Immature natural killer cell (primary cell): ENCODE results near the gene MSMO1. TPM values are rescaled to one million over a fixed set of nuclear protein-coding genes. Genes with fewer than 3 reads are reported as not detected.
A peak's percentile ranks its signal among the peaks of the same experiment; 100 is the strongest.

ENCODE experiments used
- DNase-seq, 3 donors: peaks; one replicate each; pipeline ENCODE4 v3.0.0; 2022; ENCODE audit warnings: mixed read lengths in 1 of 3
- H3K27ac Mint-ChIP-seq, 6 donors: one replicate each; pipeline ENCODE4 v1.8.0; 2020; ENCODE audit warnings: mixed read lengths in 6 of 6, mild to moderate bottlenecking in 5 of 6, inconsistent platforms in 4 of 6, moderate library complexity in 3 of 6
- H3K27me3 Mint-ChIP-seq, 3 donors: one replicate each; pipeline ENCODE4 v1.8.0; 2020 to 2021; ENCODE audit warnings: low read depth in 3 of 3, mild to moderate bottlenecking in 3 of 3, mixed read lengths in 3 of 3, moderate library complexity in 3 of 3, inconsistent platforms in 1 of 3
- H3K36me3 Mint-ChIP-seq, 3 donors: one replicate each; pipeline ENCODE4 v1.8.0; 2020; ENCODE audit warnings: mixed read lengths in 3 of 3, inconsistent platforms in 2 of 3, mild to moderate bottlenecking in 2 of 3
- H3K4me1 Mint-ChIP-seq, 2 donors: one replicate each; pipeline ENCODE4 v1.8.0; 2020; ENCODE audit warnings: inconsistent platforms in 2 of 2, mild to moderate bottlenecking in 2 of 2, mixed read lengths in 2 of 2, moderate library complexity in 1 of 2
- H3K4me3 Mint-ChIP-seq, 5 donors: one replicate each; pipeline ENCODE4 v1.8.0; 2020; ENCODE audit warnings: mild to moderate bottlenecking in 5 of 5, mixed read lengths in 5 of 5, inconsistent platforms in 3 of 5, moderate library complexity in 3 of 5
- H3K9me3 Mint-ChIP-seq, 6 donors: one replicate each; pipeline ENCODE4 v1.8.0; 2020; ENCODE audit warnings: mild to moderate bottlenecking in 6 of 6, mixed read lengths in 6 of 6, inconsistent platforms in 4 of 6, moderate library complexity in 3 of 6
- polyA plus RNA-seq, 3 donors: library from polyadenylated mRNA; unstranded; fragments of 300-500 nt; fragmentation: Illumina TruSeq; gene quantifications; one replicate each; pipeline ENCODE4 v1.2.3, GENCODE V29; 2021

The MSMO1 gene
- polyA plus RNA-seq, 3 donors from 2014 or later: 22.2 to 23.8 (median 22.5) TPM

- H3K4me3 Mint-ChIP-seq: no peak overlapping the region
- no peaks in the 10 kb centered on the region for H3K4me1 Mint-ChIP-seq
- DNase-seq: no peak
- no peak overlapping the region for H3K27ac Mint-ChIP-seq
- H3K27me3 Mint-ChIP-seq: peaks cover under 1 to 18% (median 2%) of the 10 kb centered on the region in 3 donors
- no peaks in the 10 kb centered on the region for H3K36me3 Mint-ChIP-seq
- H3K9me3 Mint-ChIP-seq: no peaks in the 10 kb centered on the region
Measured at GRCh38 chr4:165355900-165356300, 28.4 kb downstream of the MSMO1 start.

DNA sequence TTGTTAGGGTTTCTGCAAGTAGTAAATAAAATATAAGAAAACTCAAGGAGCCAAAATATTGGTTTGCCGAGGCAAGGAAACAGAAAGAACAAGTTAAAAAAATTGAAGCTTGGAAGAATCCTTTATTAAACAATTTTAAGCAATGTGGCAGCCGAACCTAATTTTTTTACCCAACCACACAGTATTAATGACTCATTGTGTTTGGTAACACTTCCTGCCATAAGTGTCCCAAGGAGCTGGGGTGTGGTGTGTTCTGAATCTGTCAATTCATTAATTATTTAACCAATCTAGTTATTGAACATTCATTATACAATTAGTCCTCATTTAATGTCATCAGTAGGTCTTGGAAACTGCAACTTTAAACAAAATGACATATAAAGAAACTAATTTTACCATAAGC lies 32.0 kb downstream of the MSMO1 start:
- Mint-ChIP-seq H3K36me3 (no peaks in the 10 kb centered on the region), H3K27me3 (peaks cover 2 to 8% (median 6%) of the 10 kb centered on the region in 3 donors)

DNA sequence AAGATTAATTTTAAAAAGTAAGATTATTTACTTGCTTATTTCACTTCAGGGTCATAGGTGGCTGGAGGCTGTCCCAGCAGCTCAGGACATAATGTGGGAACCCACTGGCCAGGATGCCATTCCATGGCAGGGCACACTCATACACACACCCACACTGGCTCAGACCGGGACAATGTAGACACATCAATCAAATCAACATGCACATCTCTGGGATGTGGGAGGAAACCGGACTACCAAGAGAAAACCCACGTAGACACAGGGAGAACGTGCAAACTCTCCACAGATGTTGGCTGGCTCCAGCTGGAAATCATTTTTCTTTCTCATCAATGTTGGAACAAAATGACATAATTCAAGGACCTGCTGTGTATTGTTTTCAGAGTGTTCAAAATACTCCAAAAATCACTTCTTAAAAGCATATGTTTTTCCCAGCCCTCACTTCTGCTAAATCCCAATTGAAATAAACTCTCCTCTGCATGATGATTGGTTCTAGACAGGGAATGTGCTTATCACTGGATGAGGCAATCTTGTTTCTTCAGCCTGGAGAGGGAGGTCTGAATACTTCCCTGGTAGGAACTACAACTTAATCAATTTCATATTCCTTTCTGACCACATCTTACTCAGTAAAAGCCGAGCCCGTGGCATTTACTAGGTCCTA lies 32.7 kb downstream of the MSMO1 start:
- H3K9me3 Mint-ChIP-seq: no peaks in the 10 kb centered on the region
- no peak for DNase-seq
- H3K27me3 Mint-ChIP-seq: peaks cover 2 to 8% (median 6%) of the 10 kb centered on the region in 3 donors
- no peak overlapping the region for H3K27ac Mint-ChIP-seq
- H3K36me3 Mint-ChIP-seq: no peaks in the 10 kb centered on the region
- no peaks in the 10 kb centered on the region for H3K4me1 Mint-ChIP-seq
- H3K4me3 Mint-ChIP-seq: no peak overlapping the region

More for the DNA sequence above, 32.0 kb downstream of the MSMO1 start:
- no peak for DNase-seq
- H3K9me3 Mint-ChIP-seq: no peaks in the 10 kb centered on the region
- no peak overlapping the region for H3K4me3 Mint-ChIP-seq
- no peak overlapping the region for H3K27ac Mint-ChIP-seq
- no peaks in the 10 kb centered on the region for H3K4me1 Mint-ChIP-seq

- no peaks in the 10 kb centered on the region for H3K4me1 Mint-ChIP-seq
- H3K9me3 Mint-ChIP-seq: no peaks in the 10 kb centered on the region
- H3K36me3 Mint-ChIP-seq: no peaks in the 10 kb centered on the region
- H3K4me3 Mint-ChIP-seq: no peak overlapping the region
- no peak for DNase-seq
- H3K27ac Mint-ChIP-seq: no peak overlapping the region
- peaks cover 2 to 6% (median 5%) of the 10 kb centered on the region in 3 donors for H3K27me3 Mint-ChIP-seq
Measured at GRCh38 chr4:165360985-165361670, 33.7 kb downstream of the MSMO1 start.

DNA sequence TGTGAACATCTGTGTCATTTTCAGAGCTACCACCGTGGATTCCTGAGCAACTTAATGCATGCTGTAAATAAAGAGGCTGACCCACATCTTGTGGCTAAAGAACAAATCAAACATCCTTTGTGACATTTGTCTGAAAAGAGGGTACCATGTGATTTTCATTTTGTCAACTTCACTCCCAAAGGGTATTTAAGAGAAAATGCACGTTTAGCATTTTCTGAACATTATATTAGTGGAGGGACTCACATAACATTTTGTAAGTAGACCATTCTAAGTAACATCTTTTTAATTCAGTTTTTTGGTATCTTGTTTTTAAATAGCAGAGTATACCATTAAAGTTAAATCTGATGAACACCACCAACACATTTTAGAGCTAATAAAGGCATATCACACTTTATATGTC lies 34.3 kb downstream of the MSMO1 start:
- no peaks in the 10 kb centered on the region for H3K4me1 Mint-ChIP-seq
- DNase-seq: no peak
- H3K36me3 Mint-ChIP-seq: no peaks in the 10 kb centered on the region
- no peaks in the 10 kb centered on the region for H3K9me3 Mint-ChIP-seq
- H3K27ac Mint-ChIP-seq: no peak overlapping the region
- no peak overlapping the region for H3K4me3 Mint-ChIP-seq
- peaks cover 2 to 6% (median 4%) of the 10 kb centered on the region in 3 donors for H3K27me3 Mint-ChIP-seq

DNA sequence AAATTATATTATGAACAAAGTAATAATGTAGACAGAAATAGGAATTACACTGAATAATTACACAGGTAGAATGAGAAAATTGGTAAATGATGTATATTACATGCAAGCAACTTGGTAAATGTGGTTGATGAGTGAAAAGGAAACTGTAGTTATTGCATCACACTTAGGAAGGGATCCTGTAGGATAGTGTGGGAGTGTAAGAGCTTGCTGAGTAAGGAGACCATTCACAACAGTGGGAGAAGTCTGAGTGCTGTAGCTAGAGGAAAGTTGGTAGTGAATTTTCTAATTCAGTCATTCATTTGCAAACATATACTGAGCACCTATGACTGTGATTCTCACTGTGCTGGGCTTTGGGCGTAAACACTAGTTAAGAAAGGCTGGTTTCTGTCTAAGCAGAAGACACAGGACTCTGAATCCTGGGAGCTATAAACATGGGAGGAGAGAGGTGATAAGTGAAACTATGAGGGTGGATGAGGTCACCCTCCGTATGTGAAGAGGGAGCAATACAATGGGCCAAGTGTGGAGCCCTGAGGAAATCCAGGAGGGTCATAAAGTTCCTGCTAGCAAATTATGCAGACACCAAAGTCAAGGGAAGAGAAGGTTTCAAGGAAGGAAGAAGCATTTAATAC lies 37.1 kb downstream of the MSMO1 start:
- DNase-seq: no peak
- Mint-ChIP-seq H3K9me3 (no peaks in the 10 kb centered on the region), H3K4me3 (no peak overlapping the region), H3K4me1 (no peaks in the 10 kb centered on the region), H3K27me3 (peaks cover 2 to 4% (median 3%) of the 10 kb centered on the region in 3 donors), H3K36me3 (no peaks in the 10 kb centered on the region), H3K27ac (no peak overlapping the region)

GRCh38 chr4:165367040-165367439 lies 39.6 kb downstream of the MSMO1 start:
- Mint-ChIP-seq H3K27ac (no peak overlapping the region), H3K4me1 (no peaks in the 10 kb centered on the region), H3K4me3 (no peak overlapping the region), H3K36me3 (no peaks in the 10 kb centered on the region), H3K27me3 (peaks cover 0 to 3% (median 3%) of the 10 kb centered on the region in 3 donors), H3K9me3 (no peaks in the 10 kb centered on the region)
- DNase-seq: no peak

DNA sequence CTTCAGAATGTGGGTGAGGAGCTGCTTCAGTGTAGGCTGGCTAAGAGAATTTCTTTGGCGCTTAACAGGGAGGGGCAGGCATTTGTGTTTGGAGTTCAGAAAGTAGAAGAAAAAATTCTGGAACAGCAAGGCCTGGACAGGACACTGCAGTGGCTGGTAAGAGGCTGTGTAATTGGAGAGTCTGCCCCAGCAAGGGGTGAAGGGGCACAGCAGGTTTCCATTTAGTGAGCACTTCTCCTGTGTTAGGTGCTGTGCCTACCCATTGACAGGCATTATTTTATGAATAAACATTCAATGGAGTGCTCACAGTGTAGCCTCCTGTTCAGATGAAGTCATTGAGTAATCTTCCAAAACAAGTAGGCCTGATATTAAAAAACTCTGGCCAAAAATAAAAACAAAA lies 40.6 kb downstream of the MSMO1 start:
- Mint-ChIP-seq H3K27me3 (peaks cover 0 to under 1% (median 0%) of the 10 kb centered on the region in 3 donors), H3K4me3 (no peak overlapping the region), H3K27ac (no peak overlapping the region), H3K36me3 (no peaks in the 10 kb centered on the region), H3K4me1 (no peaks in the 10 kb centered on the region), H3K9me3 (no peaks in the 10 kb centered on the region)
- no peak for DNase-seq

- peaks cover 0 to 4% (median 0%) of the 10 kb centered on the region in 3 donors for H3K27me3 Mint-ChIP-seq
- no peak overlapping the region for H3K4me3 Mint-ChIP-seq
- no peaks in the 10 kb centered on the region for H3K9me3 Mint-ChIP-seq
- no peak overlapping the region for H3K27ac Mint-ChIP-seq
- no peak for DNase-seq
- no peaks in the 10 kb centered on the region for H3K36me3 Mint-ChIP-seq
- H3K4me1 Mint-ChIP-seq: no peaks in the 10 kb centered on the region
Measured at GRCh38 chr4:165368567-165368966, 41.1 kb downstream of the MSMO1 start.

- H3K27ac Mint-ChIP-seq: no peak overlapping the region
- H3K36me3 Mint-ChIP-seq: no peaks in the 10 kb centered on the region
- H3K27me3 Mint-ChIP-seq: peaks cover 0 to 6% (median under 1%) of the 10 kb centered on the region in 3 donors
- no peak for DNase-seq
- H3K4me3 Mint-ChIP-seq: no peak overlapping the region
- H3K4me1 Mint-ChIP-seq: no peaks in the 10 kb centered on the region
- no peaks in the 10 kb centered on the region for H3K9me3 Mint-ChIP-seq
Measured at GRCh38 chr4:165369522-165369921, 42.1 kb downstream of the MSMO1 start.

- no peak overlapping the region for H3K4me3 Mint-ChIP-seq
- no peaks in the 10 kb centered on the region for H3K4me1 Mint-ChIP-seq
- no peaks in the 10 kb centered on the region for H3K36me3 Mint-ChIP-seq
- no peak overlapping the region for H3K27ac Mint-ChIP-seq
- no peaks in the 10 kb centered on the region for H3K9me3 Mint-ChIP-seq
- H3K27me3 Mint-ChIP-seq: peaks cover 3 to 7% (median 6%) of the 10 kb centered on the region in 3 donors
- DNase-seq: no peak
Measured at GRCh38 chr4:165370530-165370929, 43.1 kb downstream of the MSMO1 start.

DNA sequence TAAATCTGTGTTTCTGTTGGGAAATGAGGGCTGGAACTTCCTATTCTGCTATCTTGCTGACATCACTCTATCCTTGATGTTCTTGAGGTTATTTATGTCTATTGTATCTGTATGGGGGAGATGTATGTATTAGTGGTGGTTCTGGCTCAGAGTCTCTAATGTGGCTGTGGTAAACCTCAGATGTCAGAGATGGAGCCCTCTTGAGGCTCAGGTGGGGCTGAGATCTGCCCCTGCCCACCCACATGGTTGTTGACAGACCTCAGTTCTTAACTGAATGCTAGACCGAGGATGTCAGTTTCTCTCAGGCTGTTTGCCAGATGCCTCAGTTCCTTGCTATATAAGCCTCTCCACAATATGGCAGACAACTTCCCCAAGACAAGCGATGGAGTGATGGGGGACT lies 48.0 kb downstream of the MSMO1 start:
- no peaks in the 10 kb centered on the region for H3K36me3 Mint-ChIP-seq
- H3K27ac Mint-ChIP-seq: no peak overlapping the region
- DNase-seq: no peak
- H3K27me3 Mint-ChIP-seq: peaks cover 6 to 35% (median 11%) of the 10 kb centered on the region in 3 donors
- peaks cover 0 to 5% of the 10 kb centered on the region in 2 donors for H3K4me1 Mint-ChIP-seq
- peaks cover 0 to 3% (median 0%) of the 10 kb centered on the region in 6 donors for H3K9me3 Mint-ChIP-seq
- no peak overlapping the region for H3K4me3 Mint-ChIP-seq

- Mint-ChIP-seq H3K27me3 (peaks cover 6 to 34% (median 17%) of the 10 kb centered on the region in 3 donors), H3K36me3 (no peaks in the 10 kb centered on the region), H3K9me3 (peaks cover 0 to 6% (median 0%) of the 10 kb centered on the region in 6 donors), H3K27ac (no peak overlapping the region), H3K4me1 (peaks cover 0 to 5% of the 10 kb centered on the region in 2 donors), H3K4me3 (peak overlapping the region in 4 of 5 donors; percentile 7 to 53 (median 26))
- DNase-seq: no peak
Measured at GRCh38 chr4:165378398-165378744, 50.9 kb downstream of the MSMO1 start.
